Trophoblast cell (in vitro differentiated cells and primary cell): ENCODE measurements around the gene C13orf46.

ENCODE experiments used
- DNase-seq, 2 donors: peaks; one replicate each; pipeline ENCODE4 v3.0.0-alpha.2; 2016
- H2AFZ ChIP-seq: 2 replicates; pipeline ENCODE4 v1.6.1; 2013; ENCODE audit warnings: low read length, moderate library complexity, mild to moderate bottlenecking; ENCODE audit not compliant: insufficient read depth, poor library complexity
- H2AK5ac ChIP-seq: 2 replicates; pipeline ENCODE4 v1.6.1; 2013; ENCODE audit warnings: mild to moderate bottlenecking, low read length
- H2BK120ac ChIP-seq: 2 replicates; pipeline ENCODE4 v1.6.1; 2013; ENCODE audit warnings: low read length, mild to moderate bottlenecking, moderate library complexity; ENCODE audit not compliant: insufficient read depth, poor library complexity
- H2BK12ac ChIP-seq: 2 replicates; pipeline ENCODE4 v1.6.1; 2013; ENCODE audit warnings: mild to moderate bottlenecking, low read length, moderate library complexity
- H2BK5ac ChIP-seq: 2 replicates; pipeline ENCODE4 v1.6.1; 2013; ENCODE audit warnings: low read length, low read depth, moderate library complexity, mild to moderate bottlenecking; ENCODE audit not compliant: poor library complexity
- H3K14ac ChIP-seq: 2 replicates; pipeline ENCODE4 v1.6.1; 2013; ENCODE audit warnings: mild to moderate bottlenecking, low read length
- H3K18ac ChIP-seq: 2 replicates; pipeline ENCODE4 v1.6.1; 2013; ENCODE audit warnings: mild to moderate bottlenecking, low read length
- H3K23ac ChIP-seq: 2 replicates; pipeline ENCODE4 v1.6.1; 2013; ENCODE audit warnings: low read length
- H3K27ac ChIP-seq: 2 replicates; pipeline ENCODE4 v1.5.1; 2013; ENCODE audit warnings: low read depth, mild to moderate bottlenecking, inconsistent platforms, low read length, moderate library complexity
- H3K27me3 ChIP-seq: 2 replicates; pipeline ENCODE4 v1.6.1; 2013; ENCODE audit warnings: inconsistent platforms, mild to moderate bottlenecking, low read length, moderate library complexity; ENCODE audit not compliant: insufficient read depth
- H3K36me3 ChIP-seq, 2 experiments: 1 replicate in 1 of 2; 2 replicates in 1 of 2; pipeline ENCODE4 v1.6.1; 2013; ENCODE audit warnings: low read length in 2 of 2, mild to moderate bottlenecking in 2 of 2, moderate library complexity in 1 of 2; ENCODE audit not compliant: insufficient read depth in 2 of 2, control insufficient read depth in 1 of 2
- H3K4ac ChIP-seq: 2 replicates; pipeline ENCODE4 v1.6.1; 2013; ENCODE audit warnings: low read depth, mild to moderate bottlenecking, low read length, moderate library complexity
- H3K4me1 ChIP-seq, 2 experiments: 1 replicate in 1 of 2; 2 replicates in 1 of 2; pipeline ENCODE4 v1.6.1; 2013; ENCODE audit warnings: low read length in 2 of 2, mild to moderate bottlenecking in 2 of 2, moderate library complexity in 1 of 2; ENCODE audit not compliant: insufficient read depth in 2 of 2, control insufficient read depth in 1 of 2
- H3K4me2 ChIP-seq: 2 replicates; pipeline ENCODE4 v1.6.1; 2013; ENCODE audit warnings: inconsistent platforms, mild to moderate bottlenecking, low read length, moderate library complexity
- H3K4me3 ChIP-seq: 2 replicates; pipeline ENCODE4 v1.5.1; 2013; ENCODE audit warnings: mild to moderate bottlenecking, low read depth, low read length, inconsistent platforms
- H3K79me1 ChIP-seq: one replicate; pipeline ENCODE4 v1.6.1; 2013; ENCODE audit warnings: low read length
- H3K79me2 ChIP-seq: 2 replicates; pipeline ENCODE4 v1.6.1; 2013; ENCODE audit warnings: low read length, mild to moderate bottlenecking; ENCODE audit not compliant: control insufficient read depth, insufficient read depth, poor library complexity
- H3K9ac ChIP-seq: 2 replicates; pipeline ENCODE4 v1.6.1; 2013; ENCODE audit warnings: mild to moderate bottlenecking, low read length
- H3K9me3 ChIP-seq: 2 replicates; pipeline ENCODE4 v1.6.1; 2013; ENCODE audit warnings: low read depth, mild to moderate bottlenecking, control low read depth, inconsistent platforms, low read length; ENCODE audit not compliant: insufficient read depth
- H4K12ac ChIP-seq: 2 replicates; pipeline ENCODE4 v1.6.1; 2013; ENCODE audit warnings: low read depth, mild to moderate bottlenecking, low read length, moderate library complexity
- H4K8ac ChIP-seq: 2 replicates; pipeline ENCODE4 v1.6.1; 2013; ENCODE audit warnings: low read depth, mild to moderate bottlenecking, low read length, moderate library complexity
- H4K91ac ChIP-seq: one replicate; pipeline ENCODE4 v1.6.1; 2013; ENCODE audit warnings: low read depth, mild to moderate bottlenecking, low read length, moderate library complexity
- WGBS: extraction: QIAGEN DNeasy Blood & Tissue Kit; methylation state at CpG from one replicate; pipeline ENCODE4 v1.1.7; 2013; ENCODE audit warnings: missing lambda C conversion rate; ENCODE audit not compliant: insufficient read length, insufficient coverage; ENCODE audit errors: extremely low coverage; 5-methylcytosine and 5-hydroxymethylcytosine counted together

C13orf46 gene

DNA sequence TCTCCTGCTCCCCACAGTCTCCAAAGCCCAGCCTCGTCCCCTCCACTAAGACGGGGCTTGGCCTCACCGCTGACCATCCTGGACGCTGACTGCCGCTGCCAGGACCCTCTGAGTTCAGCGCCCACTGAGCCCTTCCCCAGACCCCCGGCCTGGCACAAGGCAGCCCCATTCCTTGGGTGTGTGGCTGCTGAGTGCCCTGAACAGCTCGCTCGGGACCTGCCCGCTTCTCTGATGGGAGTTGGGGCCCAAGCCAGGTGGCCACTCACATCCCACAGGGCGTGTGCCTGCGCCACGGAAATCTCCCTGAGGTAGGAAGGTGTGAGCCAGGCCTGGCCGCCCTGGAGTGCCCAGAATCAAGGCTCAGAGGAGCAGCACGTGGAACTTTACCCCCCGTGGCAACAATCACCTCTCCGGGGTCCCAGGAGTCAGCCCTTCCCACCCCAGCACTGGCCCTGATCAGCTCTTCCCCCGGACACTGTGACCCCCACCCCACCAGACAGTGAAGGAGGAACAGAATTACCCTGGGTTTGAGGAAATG is 20.8 kb downstream of the C13orf46 start:
- no peak overlapping the region for H3K4me2 ChIP-seq
- H3K79me2 ChIP-seq, result no peaks in the 10 kb centered on the region
- no peak overlapping the region for H3K14ac ChIP-seq
- no peak overlapping the region for H3K4ac ChIP-seq
- no peaks in the 10 kb centered on the region for H3K4me1 ChIP-seq
- H3K79me1 ChIP-seq, result no peaks in the 10 kb centered on the region
- H4K12ac ChIP-seq, result no peak overlapping the region
- no peak for DNase-seq
- H3K18ac ChIP-seq, result no peak overlapping the region
- no peak overlapping the region for H2AFZ ChIP-seq
- peaks cover 0 to 6% of the 10 kb centered on the region in 2 experiments for H3K36me3 ChIP-seq
- H3K23ac ChIP-seq, result no peak overlapping the region
- H3K27ac ChIP-seq, result no peak overlapping the region
- no peak overlapping the region for H2AK5ac ChIP-seq
- H3K27me3 ChIP-seq, result no peaks in the 10 kb centered on the region
- no peak overlapping the region for H2BK5ac ChIP-seq
- no peak overlapping the region for H3K9ac ChIP-seq
- no peak overlapping the region for H2BK120ac ChIP-seq
- no peak overlapping the region for H3K4me3 ChIP-seq
- H2BK12ac ChIP-seq, result no peak overlapping the region
- no peak overlapping the region for H4K8ac ChIP-seq
- H3K9me3 ChIP-seq, result peaks cover 29% of the 10 kb centered on the region
- no peak overlapping the region for H4K91ac ChIP-seq
- no CpG with 5 or more reads among the region's 18 CpGs for WGBS

DNA sequence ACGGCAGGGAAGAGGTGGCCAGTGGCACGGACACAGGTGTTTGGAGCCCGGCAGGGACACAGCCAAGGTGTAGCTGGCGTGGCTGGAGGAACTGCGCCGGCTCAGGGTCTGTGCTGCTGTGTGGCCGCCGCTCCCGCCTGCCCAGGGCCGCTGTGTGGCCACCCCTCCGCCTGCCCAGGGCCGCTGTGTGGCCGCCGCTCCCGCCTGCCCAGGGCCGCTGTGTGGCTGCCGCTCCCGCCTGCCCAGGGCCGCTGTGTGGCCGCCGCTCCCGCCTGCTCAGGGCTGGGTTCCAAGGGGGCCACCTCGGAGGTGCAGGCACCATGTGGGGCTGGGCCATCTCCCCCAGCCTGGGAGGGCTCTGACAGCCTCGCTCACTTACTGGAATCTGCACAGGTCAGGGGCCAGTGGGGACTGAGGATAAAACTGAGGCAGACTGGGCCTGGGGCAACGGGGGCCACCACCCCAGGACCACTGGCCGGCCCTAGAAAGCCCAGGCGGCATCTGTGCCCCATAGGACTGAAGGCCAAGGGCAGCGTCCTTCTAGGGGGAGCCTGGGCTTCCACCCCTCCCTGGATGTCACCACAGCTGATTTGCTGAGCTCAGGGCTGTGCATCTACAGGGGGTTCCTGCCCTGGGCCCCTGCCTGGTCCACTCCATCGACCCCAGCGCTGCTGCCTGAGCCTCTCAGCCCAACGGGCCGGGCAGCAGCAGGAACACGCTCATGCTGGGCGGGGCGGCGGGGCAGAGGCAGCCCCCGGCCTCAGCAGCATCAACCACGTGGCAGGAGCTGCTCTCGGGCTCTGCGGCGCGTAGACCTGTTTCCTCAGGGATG is 21.5 kb downstream of the C13orf46 start:
- Histone ChIP-seq H3K4me1 (no peaks in the 10 kb centered on the region), H2BK12ac (no peak overlapping the region), H3K79me1 (peaks cover 2% of the 10 kb centered on the region), H3K9me3 (peaks cover 31% of the 10 kb centered on the region), H2AFZ (no peak overlapping the region), H3K4ac (no peak overlapping the region), H3K4me3 (no peak overlapping the region), H3K4me2 (no peak overlapping the region), H2BK5ac (no peak overlapping the region), H4K12ac (no peak overlapping the region), H3K14ac (no peak overlapping the region), H3K23ac (no peak overlapping the region), H2BK120ac (no peak overlapping the region), H3K9ac (no peak overlapping the region), H4K91ac (no peak overlapping the region), H3K27ac (no peak overlapping the region), H3K79me2 (no peaks in the 10 kb centered on the region), H4K8ac (no peak overlapping the region), H3K18ac (no peak overlapping the region), H2AK5ac (no peak overlapping the region), H3K36me3 (peaks cover 0 to 6% of the 10 kb centered on the region in 2 experiments), H3K27me3 (no peaks in the 10 kb centered on the region)
- no CpG with 5 or more reads among the region's 42 CpGs for WGBS
- DNase-seq, result no peak

- Histone ChIP-seq H2BK12ac (no peak overlapping the region), H3K18ac (no peak overlapping the region), H3K4me2 (peak overlapping the region; percentile 37), H2AK5ac (no peak overlapping the region), H3K9me3 (peaks cover 24% of the 10 kb centered on the region), H3K4me3 (no peak overlapping the region), H3K79me2 (no peaks in the 10 kb centered on the region), H4K8ac (no peak overlapping the region), H3K4me1 (no peaks in the 10 kb centered on the region), H2BK120ac (no peak overlapping the region), H4K12ac (no peak overlapping the region), H3K79me1 (peaks cover 2% of the 10 kb centered on the region), H3K27me3 (no peaks in the 10 kb centered on the region), H4K91ac (no peak overlapping the region), H3K9ac (no peak overlapping the region), H2AFZ (no peak overlapping the region), H3K36me3 (peaks cover 0 to 6% of the 10 kb centered on the region in 2 experiments), H3K23ac (no peak overlapping the region), H3K27ac (no peak overlapping the region), H3K4ac (no peak overlapping the region), H3K14ac (no peak overlapping the region), H2BK5ac (no peak overlapping the region)
- DNase-seq, result peak in 1 of 2 donors; percentile 39
- WGBS, result no CpG with 5 or more reads among the region's 42 CpGs
These were observed 22.5 kb downstream of the C13orf46 start for GRCh38 chr13:113951246-113951999.

DNA sequence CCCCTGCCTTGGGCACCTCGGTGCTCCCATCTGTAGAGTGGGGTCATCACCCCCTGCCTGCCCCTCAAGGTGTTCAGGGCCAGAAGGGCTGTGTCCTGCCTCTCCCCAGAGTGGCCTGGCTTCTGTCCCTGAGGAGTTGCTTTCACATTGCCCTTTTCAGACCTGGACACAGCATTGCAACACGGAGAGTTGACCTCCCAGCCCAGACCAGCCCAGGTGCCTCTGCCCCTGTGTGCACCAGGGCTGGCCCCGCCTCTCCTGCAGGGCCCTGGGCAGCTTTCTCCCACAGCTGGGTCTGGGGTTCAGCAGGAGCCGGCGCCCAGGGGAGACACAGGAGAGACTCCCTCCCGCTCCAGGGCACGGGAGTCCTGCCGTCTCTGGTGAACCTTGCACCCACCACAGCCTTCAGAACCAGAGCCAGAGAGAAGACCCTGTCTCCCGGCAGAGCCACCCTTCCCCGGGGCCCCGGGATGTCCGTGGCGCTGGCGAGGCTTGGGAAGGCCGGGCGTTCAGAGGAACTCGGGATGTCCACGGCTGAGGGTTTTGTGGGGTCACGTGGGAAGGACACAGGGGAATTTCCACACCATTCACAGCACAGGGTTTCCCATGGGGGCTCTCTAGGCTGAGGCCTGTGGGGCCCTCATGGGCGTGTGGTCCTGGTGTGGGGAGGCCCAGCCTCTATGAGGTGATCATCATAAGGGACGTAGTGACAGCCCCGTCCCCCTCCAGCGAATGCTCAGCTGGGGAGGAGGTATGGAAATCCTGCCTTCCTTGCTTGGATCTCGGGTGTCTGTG is 23.2 kb downstream of the C13orf46 start:
- WGBS, result no CpG with 5 or more reads among the region's 24 CpGs
- H3K23ac ChIP-seq, result no peak overlapping the region

More for the DNA sequence above, 23.2 kb downstream of the C13orf46 start:
- DNase-seq, result no peak
- H2AK5ac ChIP-seq, result no peak overlapping the region
- peaks cover 0 to 6% of the 10 kb centered on the region in 2 experiments for H3K36me3 ChIP-seq
- no peaks in the 10 kb centered on the region for H3K4me1 ChIP-seq
- H3K14ac ChIP-seq, result no peak overlapping the region
- H4K8ac ChIP-seq, result no peak overlapping the region
- no peak overlapping the region for H2BK120ac ChIP-seq
- no peak overlapping the region for H2BK5ac ChIP-seq
- no peak overlapping the region for H3K9ac ChIP-seq
- H3K79me2 ChIP-seq, result no peaks in the 10 kb centered on the region
- peaks cover 19% of the 10 kb centered on the region for H3K9me3 ChIP-seq
- H3K4me2 ChIP-seq, result no peak overlapping the region
- no peak overlapping the region for H3K4me3 ChIP-seq
- no peak overlapping the region for H3K18ac ChIP-seq
- H4K12ac ChIP-seq, result no peak overlapping the region
- H2AFZ ChIP-seq, result no peak overlapping the region
- H3K27ac ChIP-seq, result no peak overlapping the region
- H3K4ac ChIP-seq, result no peak overlapping the region
- no peak overlapping the region for H2BK12ac ChIP-seq
- peaks cover 2% of the 10 kb centered on the region for H3K79me1 ChIP-seq
- no peak overlapping the region for H4K91ac ChIP-seq
- H3K27me3 ChIP-seq, result no peaks in the 10 kb centered on the region
